ENCODE data around the gene MSANTD7. TPM values are rescaled to one million over a fixed set of nuclear protein-coding genes. Genes with fewer than 3 reads are reported as not detected.

The MSANTD7 gene
- total and polyA plus RNA-seq, 2 donors from 2014 or later = 2.8 to 9.5 TPM

DNA sequence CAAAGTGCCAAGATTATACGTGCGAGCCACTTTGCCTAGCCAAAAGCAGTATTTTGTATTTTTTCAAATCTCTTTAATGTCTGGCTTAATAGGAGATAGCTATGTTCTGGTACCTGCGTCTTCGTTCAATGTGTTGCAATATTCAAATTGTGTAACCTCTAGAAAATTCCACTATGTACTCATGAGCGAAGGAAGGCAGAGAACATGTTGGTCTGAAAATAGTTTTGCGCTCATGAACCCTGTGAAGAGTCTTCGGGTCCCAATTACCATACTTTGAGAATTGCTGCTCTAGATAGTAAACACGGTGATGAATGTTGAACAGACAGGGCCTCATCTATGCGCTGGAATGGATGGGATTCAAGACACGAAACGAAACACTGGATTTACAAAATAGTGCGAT lies 37.8 kb downstream of the MSANTD7 start:
- Histone ChIP-seq H3K27ac (ENCODE audit: low read depth in 2 of 2, low read length in 2 of 2) (no peak overlapping the region), H3K36me3 (ENCODE audit: control insufficient read depth in 2 of 3, insufficient read depth in 3 of 3, low read length in 3 of 3) (peaks cover 0 to 3% (median 0%) of the 10 kb centered on the region in 3 donors), H3K9ac (ENCODE audit: low read length in 3 of 3) (no peak overlapping the region), H3K4me1 (ENCODE audit: control insufficient read depth in 2 of 3, insufficient read depth in 2 of 3, low read depth in 1 of 3, low read length in 3 of 3) (peaks cover 0 to 5% (median 3%) of the 10 kb centered on the region in 3 donors), H3K27me3 (ENCODE audit: control insufficient read depth, insufficient read depth, low read length) (no peaks in the 10 kb centered on the region), H3K4me3 (ENCODE audit: low read length in 3 of 3) (no peak overlapping the region), H3K9me3 (ENCODE audit: control insufficient read depth in 2 of 3, insufficient read depth in 1 of 3, low read length in 3 of 3) (no peaks in the 10 kb centered on the region)
- DNase-seq (no peak), FAIRE-seq (no peak)
- TF ChIP-seq, protein P1, sequence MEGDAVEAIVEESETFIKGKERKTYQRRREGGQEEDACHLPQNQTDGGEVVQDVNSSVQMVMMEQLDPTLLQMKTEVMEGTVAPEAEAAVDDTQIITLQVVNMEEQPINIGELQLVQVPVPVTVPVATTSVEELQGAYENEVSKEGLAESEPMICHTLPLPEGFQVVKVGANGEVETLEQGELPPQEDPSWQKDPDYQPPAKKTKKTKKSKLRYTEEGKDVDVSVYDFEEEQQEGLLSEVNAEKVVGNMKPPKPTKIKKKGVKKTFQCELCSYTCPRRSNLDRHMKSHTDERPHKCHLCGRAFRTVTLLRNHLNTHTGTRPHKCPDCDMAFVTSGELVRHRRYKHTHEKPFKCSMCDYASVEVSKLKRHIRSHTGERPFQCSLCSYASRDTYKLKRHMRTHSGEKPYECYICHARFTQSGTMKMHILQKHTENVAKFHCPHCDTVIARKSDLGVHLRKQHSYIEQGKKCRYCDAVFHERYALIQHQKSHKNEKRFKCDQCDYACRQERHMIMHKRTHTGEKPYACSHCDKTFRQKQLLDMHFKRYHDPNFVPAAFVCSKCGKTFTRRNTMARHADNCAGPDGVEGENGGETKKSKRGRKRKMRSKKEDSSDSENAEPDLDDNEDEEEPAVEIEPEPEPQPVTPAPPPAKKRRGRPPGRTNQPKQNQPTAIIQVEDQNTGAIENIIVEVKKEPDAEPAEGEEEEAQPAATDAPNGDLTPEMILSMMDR (IDR thresholded peaks at IDR 0.05; ENCODE audit: borderline replicate concordance, extremely low read depth, insufficient read depth) = no peak
- intact Hi-C loops (cut with DNase I) = no loop called here

DNA sequence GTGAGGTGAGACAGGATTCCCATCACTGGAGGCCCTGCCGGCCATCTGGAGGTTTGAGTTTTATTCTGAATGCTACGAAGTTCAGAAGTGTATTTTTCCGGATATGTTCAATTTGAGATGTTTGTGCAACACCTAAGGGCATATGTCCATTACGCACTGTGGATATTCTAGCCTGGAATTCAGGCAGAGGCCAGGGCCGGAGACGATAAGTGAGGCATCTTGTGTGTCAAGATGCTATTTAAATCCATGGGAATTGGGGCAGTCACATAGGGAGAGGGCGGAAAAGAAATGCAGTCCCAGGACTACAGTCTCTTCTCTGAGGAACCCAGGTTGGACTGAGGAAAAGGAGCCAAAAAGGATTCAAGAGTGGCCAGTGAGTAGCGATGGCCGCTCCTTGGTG lies 38.7 kb downstream of the MSANTD7 start:
- no peak for FAIRE-seq
- Histone ChIP-seq H3K9ac (ENCODE audit: low read length in 3 of 3) (no peak overlapping the region), H3K36me3 (ENCODE audit: control insufficient read depth in 2 of 3, insufficient read depth in 3 of 3, low read length in 3 of 3) (no peaks in the 10 kb centered on the region), H3K9me3 (ENCODE audit: control insufficient read depth in 2 of 3, insufficient read depth in 1 of 3, low read length in 3 of 3) (no peaks in the 10 kb centered on the region), H3K4me3 (ENCODE audit: low read length in 3 of 3) (no peak overlapping the region), H3K27me3 (ENCODE audit: control insufficient read depth, insufficient read depth, low read length) (no peaks in the 10 kb centered on the region), H3K4me1 (ENCODE audit: control insufficient read depth in 2 of 3, insufficient read depth in 2 of 3, low read depth in 1 of 3, low read length in 3 of 3) (peaks cover 0 to 5% (median 3%) of the 10 kb centered on the region in 3 donors), H3K27ac (ENCODE audit: low read depth in 2 of 2, low read length in 2 of 2) (no peak overlapping the region)
- TF ChIP-seq, protein P1 (IDR thresholded peaks at IDR 0.05; ENCODE audit: borderline replicate concordance, extremely low read depth, insufficient read depth) = no peak
- DNase-seq = no peak
- intact Hi-C loops (cut with DNase I) = no loop called here

DNA sequence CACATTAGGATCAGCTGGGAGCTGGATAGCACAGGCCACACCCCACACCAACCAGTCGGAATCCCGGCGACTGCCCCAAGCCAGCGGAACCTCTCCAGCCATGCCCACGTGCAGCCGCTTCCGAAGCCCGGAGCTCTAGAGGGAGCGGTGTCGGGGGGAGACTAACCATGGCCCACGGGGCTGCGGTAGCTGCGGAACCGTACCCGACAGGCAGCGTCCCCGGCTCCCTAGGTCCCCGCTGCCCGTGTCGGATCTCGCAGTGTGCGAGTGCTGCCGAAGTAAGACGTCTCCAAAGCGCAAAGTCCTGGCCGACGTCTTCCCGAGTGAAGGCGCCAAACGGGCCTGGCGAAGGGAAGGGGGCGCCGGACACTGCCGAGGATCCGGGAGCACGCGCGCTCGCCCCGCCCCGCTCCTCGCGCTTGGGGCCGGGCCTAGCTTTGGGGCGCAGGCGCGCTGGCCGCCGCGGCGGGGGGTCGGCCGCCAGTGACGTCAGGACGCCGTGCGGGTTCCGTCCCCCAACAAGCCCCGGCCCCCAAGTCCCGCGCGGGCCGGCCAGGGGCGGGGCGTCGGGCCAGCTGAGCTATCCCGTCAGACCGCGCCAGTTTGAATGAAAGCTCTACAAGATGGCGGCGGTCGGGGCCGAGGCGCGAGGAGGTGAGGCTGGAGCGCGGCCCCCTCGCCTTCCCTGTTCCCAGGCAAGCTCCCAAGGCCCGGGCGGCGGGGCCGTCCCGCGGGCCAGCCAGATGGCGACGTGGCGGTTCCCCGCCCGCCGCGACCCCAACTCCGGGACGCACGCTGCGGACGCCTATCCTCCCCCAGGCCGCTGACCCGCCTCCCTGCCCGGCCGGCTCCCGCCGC lies 40.4 kb downstream of the MSANTD7 start, which contains the start of gene SUV39H2:
Gene SUV39H2 (plus strand): TSS at position 601 of the 858 bp plus-strand sequence. CDS start 23 bp downstream, at position 624.
- Histone ChIP-seq H3K9me3 (ENCODE audit: control insufficient read depth in 2 of 3, insufficient read depth in 1 of 3, low read length in 3 of 3) (no peaks in the 10 kb centered on the region), H3K9ac (ENCODE audit: low read length in 3 of 3) (peak within 1 kb of the TSS; percentile 51 to 84 (median 81)), H3K36me3 (ENCODE audit: control insufficient read depth in 2 of 3, insufficient read depth in 3 of 3, low read length in 3 of 3) (no peaks in the 10 kb centered on the region), H3K4me1 (ENCODE audit: control insufficient read depth in 2 of 3, insufficient read depth in 2 of 3, low read depth in 1 of 3, low read length in 3 of 3) (peaks cover 0 to 5% (median 3%) of the 10 kb centered on the region in 3 donors), H3K27me3 (ENCODE audit: control insufficient read depth, insufficient read depth, low read length) (no peaks in the 10 kb centered on the region), H3K27ac (ENCODE audit: low read depth in 2 of 2, low read length in 2 of 2) (peak within 1 kb of the TSS; percentile 89 to 95), H3K4me3 (ENCODE audit: low read length in 3 of 3) (peak within 1 kb of the TSS; percentile 81 to 92 (median 87))
- FAIRE-seq (no peak), DNase-seq (peak; percentile 97 to 99 (median 98))
- TF ChIP-seq, protein P1 (IDR thresholded peaks at IDR 0.05; ENCODE audit: borderline replicate concordance, extremely low read depth, insufficient read depth) = peak; percentile 19
- intact Hi-C loops (cut with DNase I) = no loop called here

Measured in kidney (tissue), 14 donors.